ENCODE data around the gene SENP3.
A peak's percentile ranks its signal among the peaks of the same experiment; 100 is the strongest.

The SENP3 gene

DNA sequence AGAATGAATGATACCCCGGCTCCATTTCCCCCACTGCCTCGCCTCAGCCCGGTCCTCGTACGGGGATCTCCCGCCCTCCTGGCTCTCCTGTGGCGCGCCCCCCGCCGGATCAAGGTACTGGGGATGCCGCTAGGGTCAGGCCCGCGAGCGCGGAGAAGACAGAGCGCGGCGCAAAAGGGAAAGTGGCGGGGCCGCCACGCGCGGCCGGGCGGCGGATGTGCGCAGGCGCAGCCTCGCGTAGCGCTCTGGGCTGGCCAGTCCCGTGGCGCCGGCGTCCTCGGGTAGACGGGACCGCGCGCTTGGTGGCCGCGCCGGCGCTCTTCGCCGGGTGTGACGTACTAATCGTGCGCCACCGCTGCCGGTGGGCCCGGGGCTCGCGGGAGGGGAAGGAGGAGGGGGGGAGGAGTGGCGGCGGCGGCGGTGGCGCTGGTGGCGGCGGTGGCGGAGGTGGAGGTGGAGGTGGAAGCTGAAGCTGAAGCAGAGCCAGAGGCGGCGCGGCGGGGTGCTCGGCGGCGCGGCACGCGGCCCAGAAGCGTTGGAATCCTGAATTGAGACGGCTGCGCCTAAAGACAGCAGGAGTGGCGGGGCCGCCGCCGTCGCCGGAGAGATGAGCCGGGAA is at the start of gene SENP3:
SENP3 (plus strand) TSS at position 331 of the 619 bp plus-strand sequence. CDS start 1,158 bp downstream, outside the sequence.
- DNase-seq: peak; percentile 91

DNA sequence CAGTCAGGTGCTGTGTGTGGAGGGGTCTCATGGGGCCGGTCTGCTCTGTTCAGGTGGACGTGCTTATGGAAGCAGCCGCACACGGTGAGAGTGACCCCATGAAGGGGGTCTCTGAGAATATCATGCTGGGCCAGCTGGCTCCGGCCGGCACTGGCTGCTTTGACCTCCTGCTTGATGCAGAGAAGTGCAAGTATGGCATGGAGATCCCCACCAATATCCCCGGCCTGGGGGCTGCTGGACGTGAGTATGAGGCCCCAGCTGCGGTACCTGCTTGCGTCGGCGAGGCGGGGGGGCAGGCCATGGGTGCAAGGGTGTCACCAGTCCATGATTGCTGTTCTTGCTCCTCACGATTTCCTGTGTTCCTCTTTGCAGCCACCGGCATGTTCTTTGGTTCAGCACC is 49.6 kb upstream of the SENP3 start:
- no peak for DNase-seq

DNA sequence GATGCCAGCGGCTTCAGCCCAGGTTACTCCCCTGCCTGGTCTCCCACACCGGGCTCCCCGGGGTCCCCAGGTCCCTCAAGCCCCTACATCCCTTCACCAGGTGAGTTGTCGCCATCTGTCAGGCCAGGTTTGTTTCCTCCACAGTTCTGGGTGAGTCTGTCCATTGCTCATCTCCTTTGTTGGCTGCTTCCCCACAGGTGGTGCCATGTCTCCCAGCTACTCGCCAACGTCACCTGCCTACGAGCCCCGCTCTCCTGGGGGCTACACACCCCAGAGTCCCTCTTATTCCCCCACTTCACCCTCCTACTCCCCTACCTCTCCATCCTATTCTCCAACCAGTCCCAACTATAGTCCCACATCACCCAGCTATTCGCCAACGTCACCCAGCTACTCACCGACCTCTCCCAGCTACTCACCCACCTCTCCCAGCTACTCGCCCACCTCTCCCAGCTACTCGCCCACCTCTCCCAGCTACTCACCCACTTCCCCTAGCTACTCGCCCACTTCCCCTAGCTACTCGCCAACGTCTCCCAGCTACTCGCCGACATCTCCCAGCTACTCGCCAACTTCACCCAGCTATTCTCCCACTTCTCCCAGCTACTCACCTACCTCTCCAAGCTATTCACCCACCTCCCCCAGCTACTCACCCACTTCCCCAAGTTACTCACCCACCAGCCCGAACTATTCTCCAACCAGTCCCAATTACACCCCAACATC is 48.7 kb upstream of the SENP3 start:
- no peak for DNase-seq

DNA sequence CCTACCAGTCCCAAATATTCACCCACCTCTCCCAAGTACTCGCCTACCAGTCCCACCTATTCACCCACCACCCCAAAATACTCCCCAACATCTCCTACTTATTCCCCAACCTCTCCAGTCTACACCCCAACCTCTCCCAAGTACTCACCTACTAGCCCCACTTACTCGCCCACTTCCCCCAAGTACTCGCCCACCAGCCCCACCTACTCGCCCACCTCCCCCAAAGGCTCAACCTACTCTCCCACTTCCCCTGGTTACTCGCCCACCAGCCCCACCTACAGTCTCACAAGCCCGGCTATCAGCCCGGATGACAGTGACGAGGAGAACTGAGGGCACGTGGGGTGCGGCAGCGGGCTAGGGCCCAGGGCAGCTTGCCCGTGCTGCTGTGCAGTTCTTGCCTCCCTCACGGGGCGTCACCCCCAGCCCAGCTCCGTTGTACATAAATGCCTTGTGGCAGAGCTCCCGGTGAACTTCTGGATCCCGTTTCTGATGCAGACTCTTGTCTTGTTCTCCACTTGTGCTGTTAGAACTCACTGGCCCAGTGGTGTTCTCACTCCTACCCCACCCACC is 47.8 kb upstream of the SENP3 start:
- DNase-seq: no peak

DNA sequence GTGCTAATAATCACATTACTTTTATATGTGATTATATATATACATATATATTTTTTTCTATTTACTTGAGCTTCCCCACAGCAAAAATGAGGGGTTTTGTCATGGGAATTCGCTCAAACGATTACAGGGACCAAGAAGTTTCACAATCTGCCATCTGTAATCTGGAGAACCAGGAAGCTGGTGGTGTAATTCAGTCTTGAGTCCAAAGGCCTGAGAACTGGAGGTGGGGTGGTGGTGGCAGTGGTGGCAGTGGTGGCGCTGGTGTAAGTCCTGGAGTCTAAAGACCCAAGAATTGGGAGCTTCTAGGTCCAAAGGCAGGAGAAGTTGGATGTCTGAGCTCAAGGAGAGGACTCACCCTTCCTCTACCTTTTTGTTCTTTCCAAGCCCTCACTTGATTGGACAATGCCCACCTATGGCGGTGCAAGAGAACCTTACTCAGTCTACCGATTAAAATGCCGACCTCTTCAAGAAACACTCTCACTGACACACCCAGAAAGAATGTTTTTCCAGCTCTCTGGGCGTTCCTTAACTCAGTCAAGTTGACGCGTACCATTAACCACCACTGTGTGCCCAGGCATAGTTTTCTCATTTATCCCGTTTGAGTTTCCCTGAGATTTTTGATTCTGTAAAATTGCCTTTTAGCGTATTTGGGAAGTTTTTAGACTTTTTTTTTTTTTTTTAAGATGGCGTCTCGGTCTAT is 45.7 kb upstream of the SENP3 start:
- no peak for DNase-seq

DNA sequence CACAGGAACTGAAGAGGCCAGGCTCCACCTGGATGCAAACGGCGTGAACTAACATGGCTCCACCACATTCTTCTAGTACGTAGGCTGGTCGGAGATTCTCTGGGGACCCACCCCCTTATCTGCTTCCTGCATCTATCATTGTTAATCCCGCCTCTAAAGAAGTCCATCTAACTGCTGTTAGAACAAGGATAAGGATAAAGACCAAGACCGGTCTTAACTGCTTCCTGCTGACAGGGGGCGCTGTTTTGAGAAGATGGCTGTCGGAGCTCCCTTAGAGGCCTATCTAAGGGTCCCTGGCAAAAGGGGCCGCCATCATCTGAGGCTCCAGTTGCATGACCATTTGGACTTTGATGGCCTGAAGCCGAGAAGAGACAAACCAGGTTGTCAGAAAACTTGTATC is 38.7 kb upstream of the SENP3 start:
- DNase-seq: peak; percentile 38

DNA sequence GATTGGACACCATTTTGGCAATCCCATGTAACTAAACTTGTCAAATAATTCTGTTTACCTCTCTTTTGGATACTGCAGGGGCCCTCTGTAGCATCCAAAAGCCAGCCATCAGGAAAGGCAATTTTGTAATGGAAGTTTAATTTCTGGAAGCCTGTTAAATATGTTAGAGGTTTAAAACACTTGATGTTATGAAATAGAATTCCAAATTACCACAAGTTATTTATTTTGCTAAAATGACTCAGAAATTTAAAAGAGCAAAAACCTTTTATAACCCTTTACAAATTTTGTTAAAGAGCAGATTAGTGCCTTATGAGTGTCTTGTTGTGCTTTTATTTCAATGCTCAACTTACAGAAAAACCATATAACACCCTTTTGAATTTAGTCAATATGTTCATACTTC is 32.9 kb upstream of the SENP3 start:
- no peak for DNase-seq

DNA sequence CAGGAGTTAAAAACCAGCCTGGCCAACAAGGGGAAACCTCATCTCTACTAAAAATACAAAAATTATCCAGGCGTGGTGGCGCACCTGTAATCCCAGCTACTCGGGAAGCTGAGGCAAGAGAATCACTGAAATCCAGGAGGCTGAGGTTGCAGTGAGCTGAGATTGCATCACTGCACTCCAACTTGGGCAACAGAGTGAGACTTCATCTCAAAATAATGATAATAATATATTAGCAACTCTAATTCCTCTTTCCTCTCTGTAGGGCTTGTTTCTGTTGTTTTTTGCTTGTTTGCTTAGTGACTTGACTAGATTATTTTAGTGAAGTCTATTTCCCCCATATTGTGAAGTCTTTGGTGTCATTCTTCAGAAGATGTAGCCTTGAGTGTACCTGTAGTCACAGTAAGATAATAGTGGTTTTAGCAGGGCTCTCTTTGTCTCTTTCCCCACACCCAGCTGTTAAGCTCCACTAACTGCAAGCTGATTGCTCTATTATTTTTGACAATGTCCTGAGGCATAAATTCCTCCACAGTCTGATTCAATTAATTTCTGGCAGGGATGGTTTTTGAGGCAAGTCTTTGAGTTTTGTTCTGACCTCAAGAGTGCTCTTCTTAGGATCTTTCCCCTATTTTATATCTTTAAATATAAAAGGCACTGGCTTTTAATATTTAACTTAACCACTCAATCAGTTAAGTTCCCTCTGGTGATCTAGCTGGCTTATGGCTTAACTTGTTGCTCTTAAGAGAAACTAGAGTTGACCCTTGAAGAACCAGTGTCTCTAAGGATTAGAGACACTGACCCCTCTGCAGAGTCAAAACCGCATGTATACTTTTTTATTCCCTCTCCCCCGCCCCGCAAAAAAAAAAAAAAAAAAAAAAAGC is 31.5 kb upstream of the SENP3 start:
- DNase-seq: no peak

DNA sequence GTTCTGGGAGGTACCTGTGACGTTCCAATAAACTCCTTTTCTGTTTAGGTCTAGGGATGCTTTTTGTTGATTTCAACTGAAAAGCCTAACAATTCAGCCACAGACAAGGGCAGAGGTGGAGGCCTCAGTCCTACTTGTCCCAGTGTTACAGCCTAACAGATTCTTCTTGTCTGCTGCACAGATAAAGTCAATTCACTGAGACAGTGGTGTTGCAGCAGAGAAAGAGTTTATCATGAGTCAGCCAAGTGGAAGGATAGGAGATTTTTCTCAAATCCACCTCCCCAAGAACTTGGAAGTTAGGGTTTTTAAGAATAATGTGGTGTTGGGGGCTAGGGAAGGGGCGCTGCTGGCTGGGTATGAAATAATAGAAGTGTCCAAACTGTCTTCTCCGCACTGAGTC is 23.7 kb upstream of the SENP3 start:
- DNase-seq: no peak

DNA sequence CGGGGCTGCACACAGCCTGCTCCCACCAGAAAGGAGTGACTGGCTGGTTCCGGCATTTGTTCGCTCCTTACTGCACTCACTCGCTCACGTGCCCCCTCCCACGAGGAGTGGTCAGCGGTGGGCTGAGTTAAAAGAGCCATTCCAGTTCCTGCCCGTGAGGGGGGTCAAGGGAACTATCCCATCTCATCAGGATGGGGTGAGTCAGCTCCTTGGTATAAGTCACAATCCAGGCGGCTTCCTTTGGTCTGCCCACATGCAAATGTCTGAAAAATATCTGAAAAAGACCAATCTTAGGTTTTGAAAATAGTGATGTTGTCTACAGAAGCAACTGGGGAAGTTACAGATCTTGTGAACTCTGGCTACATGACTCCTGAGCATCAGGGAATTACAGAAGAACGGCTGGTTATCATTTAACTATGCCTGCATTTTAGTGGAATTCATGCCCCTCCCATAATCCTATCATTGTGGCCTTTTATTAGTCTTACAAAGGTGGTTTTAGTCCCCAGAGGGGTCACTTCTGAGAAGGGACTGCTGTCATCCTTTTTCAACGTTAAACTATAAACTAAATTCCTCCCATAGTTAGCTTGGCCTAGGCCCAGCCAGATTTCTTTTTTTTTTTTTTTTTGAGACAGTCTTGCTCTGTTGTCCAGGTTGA is 22.7 kb upstream of the SENP3 start:
- DNase-seq: no peak

DNA sequence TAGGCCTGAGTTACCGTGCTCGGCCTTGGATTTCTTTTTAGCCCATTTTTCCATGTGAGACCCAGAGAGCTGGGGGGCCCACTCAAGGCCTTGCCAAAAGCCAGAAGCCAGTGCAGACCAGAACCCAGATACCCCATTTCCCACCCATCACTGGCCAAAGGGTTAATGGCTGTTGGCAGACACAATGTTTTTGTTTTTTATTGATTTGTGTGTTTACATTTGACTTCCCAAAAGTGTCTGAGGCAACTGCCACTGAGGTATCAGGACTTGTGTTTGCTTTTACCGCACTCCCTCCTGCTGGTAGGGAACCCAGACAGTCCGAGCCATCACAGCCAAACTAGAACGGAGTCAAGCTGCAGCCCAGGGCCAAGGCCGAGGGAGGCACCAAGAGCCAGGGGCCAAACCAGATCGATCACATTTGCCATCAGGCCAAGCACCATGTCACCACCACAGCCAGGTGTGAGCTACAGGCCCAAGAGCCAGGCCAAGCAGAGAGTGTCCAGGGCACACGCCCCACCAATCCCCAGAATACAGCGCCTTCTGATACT is 20.6 kb upstream of the SENP3 start:
- DNase-seq: no peak

DNA sequence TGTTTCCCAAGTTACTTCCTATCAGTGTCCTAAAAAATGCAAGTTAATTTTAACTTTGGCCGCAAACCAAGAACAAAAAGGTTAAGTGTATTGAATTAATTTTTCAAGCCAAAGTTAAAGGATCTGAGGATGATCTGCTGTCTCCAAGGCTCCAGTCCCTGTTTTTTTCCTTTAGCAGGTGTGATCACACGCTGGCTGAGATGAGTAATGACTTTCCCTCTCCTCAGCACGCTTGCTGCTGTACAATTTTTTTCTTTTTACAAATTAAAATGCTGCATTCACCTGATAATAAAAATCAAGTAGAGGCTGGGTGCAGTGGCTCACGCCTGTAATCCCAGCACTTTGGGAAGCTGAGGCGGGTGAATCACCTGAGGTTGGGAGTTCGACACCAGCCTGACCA is 16.8 kb upstream of the SENP3 start:
- DNase-seq: no peak

DNA sequence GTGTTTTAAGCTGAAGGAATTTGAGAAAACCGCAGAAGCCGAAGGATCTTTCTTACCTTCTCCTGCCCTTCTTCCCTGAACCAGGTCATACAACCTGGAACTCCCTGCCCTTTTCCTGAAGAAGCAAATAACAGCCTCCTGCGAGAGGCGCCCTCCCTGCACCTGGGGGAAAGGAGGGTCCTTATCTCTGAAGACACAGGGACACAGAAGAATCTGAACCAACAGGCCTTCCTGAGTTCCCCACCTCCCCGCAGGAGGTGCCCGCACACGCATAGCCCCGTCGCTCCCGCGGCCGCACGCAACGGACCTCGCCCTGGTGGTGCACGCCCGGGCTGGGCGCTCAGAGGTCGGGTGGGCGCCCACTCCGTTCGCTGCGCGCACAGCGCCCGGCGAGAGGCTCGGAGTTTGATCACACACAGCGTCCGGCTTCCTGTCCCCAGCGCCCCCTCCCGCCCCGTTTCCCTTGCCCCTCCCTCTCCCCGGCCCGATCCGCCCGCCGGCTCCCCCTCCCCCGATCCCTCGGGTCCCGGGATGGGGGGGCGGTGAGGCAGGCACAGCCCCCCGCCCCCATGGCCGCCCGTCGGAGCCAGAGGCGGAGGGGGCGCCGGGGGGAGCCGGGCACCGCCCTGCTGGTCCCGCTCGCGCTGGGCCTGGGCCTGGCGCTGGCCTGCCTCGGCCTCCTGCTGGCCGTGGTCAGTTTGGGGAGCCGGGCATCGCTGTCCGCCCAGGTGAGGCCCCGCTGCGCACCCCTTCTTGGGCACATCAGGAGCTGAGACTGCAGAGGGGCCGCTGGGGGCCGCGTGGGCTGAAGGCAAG is 12.9 kb upstream of the SENP3 start, which contains the start of gene TNFSF12:
TNFSF12 (plus strand) TSS at position 474 of the 816 bp plus-strand sequence; CDS start at position 570, 96 bp downstream.
- DNase-seq: peak; percentile 55

DNA sequence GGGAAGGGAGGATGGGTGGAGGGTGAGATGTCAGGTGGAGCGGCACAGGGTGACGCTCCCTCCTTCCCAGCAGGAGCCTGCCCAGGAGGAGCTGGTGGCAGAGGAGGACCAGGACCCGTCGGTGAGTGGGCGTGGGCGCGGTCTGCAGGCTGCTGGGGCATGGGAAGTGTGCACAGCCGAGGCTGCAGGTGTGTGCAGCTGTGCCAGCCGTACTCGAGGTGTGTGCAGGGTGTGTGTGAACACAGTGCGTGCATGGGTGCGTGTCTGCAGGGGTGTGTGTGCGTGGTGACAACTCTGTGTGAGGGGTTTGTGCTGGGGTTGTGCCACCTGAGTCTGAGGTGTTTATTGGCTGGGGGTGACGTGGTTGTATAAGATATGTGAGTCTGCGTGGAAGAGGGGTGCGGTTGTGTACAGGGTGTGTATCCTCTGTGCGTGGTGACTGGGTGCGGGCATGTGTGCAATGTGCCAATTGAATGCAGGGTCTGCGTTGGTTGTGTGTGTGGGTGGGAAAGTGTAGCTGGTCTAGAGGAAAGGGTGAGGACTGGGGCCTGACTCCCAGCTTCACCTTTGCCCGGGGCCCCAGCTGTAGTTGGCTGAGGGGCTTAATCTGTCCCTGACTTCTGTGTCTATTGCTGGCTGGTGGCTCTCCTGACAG is 12.2 kb upstream of the SENP3 start:
- DNase-seq: peak; percentile 33

DNA sequence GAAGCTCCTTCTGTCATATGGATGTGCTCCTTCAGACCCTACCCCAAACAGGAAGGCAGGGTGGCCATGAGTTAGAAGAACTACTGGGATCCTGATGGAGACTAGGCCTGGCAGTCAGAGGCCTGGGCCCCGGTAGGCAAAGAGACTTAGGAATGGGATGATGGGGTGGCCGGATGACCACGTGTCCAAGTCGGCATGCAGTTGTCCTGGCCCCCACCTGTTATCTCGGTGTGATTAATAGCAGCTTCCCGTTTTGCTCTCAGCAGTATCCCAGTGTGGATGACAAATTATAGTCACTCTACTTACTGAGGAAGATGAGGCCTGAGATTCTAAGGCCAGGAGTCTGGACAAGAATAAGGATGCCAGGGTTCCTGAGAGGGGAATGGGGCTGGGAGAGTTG is 11.4 kb upstream of the SENP3 start:
- DNase-seq: no peak

DNA sequence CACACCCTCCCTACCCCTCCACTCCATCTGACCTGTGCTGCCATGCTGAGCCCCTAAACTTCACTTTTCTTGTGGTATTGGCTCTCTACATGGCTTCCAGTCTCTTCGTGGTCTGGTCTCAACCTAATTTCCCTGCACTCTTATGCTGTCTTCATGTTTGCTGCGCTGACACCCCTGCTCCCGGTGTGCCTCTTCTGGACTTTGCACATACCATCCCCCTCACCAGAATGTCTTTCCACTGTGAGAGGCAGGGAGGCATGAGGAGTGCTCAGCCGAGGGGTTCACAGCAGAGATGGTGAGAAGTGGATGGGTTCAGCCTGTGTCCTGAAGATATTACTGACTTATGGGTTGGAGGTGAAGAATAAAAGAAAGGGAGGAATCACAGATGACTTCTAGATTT is 10.3 kb upstream of the SENP3 start:
- no peak for DNase-seq

DNA sequence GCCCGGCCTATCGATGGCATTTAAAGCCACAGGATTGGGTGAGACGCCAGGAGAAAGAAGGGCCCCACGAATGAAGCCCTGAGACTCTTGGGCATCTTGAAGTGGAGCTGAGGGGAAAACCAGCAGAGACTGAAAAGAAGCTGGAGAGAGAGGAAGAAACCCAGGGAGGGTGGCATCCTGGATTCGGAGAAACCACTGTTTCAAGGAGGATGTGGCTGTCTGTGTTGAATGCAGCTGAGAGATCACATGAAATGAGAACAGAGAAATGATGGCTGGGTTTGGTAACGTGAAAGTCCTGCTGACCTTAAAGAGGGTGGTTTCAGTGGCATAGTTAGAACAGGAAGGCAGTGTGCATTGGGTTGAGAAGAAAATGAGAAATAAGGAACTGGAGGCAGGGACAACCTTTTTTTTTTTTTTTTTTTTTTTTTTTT is 9.1 kb upstream of the SENP3 start:
- DNase-seq: no peak

DNA sequence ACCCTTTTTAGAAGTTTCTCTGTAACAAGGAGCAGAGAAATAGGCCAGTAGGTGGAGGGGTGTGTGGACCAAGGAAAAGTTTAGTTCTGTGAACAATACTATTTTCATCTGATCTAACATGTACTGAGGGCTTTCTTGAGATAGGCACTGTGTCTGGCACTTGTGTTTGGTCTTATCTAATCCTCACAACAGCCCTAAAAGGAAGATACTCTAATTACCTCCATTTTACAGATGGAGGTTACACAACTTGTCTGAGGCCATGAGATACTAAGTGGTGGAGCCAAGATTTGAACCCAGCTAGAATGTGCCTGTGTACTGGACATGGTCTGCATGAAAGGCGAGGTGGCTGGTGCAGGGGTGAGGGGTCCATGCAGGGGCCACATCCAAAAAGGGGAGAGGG is 8.4 kb upstream of the SENP3 start:
- DNase-seq: no peak

DNA sequence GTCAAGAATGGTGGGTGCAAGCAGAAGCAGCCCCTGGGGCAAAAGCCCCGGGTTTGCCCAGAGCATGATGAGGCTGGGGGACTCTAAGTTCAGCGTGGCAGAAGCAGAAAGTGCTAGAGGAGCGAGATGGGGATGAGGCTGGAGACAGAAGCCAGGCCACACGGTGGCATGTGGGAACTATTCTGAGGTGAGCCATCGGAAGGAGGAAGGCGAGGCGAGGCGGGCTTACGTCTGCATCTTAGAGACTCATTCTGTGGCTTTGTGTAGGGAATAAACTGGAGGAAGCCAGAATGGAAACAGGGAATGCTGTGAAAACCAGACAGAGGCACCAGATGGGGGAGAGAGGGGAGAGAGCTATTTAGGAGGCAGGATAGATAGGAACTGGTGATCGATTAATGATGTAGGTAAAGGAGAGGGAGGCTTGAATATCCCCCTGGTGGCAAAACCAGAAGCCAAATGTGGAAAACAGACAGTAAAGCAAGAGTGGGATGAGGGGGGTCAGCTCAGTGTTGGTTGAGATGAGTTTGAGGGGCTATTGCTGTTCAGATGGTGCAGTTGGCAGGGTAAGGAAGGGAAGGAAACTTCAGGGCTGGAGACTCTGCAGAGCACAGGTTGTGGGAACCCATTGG is 6.3 kb upstream of the SENP3 start:
- no peak for DNase-seq

DNA sequence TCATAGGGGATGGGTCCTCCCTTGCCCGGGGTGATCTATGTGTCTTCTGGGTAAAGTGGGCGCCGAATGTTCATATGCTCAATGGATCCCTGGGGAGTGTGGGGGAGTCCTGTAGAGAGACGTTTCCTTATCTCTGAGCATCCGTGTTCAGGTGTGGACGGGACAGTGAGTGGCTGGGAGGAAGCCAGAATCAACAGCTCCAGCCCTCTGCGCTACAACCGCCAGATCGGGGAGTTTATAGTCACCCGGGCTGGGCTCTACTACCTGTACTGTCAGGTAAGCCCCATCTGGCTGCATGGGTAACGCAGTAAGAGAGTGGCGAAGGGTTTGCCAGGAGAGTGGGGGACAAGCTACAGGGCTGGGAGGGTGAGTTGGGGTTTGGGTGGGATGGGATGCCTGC is 5.1 kb upstream of the SENP3 start:
- DNase-seq: no peak

Data from stimulated activated CD4-positive, alpha-beta T cell treated with anti-CD3 and anti-CD28 coated beads, Interleukin-12 subunit alpha, Interleukin-12 subunit beta, amount 100 ng/mL, for 4 hours (primary cell).